Muscle of leg (tissue), 11 donors: ENCODE data around the gene PDE4C. TPM values are rescaled to one million over a fixed set of nuclear protein-coding genes. Genes with fewer than 3 reads are reported as not detected.

Source experiments
- DNase-seq: peaks from one replicate; pipeline ENCODE4 v3.0.0; 2013
- H3K27ac ChIP-seq: one replicate; pipeline ENCODE4 v1.5.1; 2013; ENCODE audit warnings: mild to moderate bottlenecking, low read length, control low read depth
- H3K27me3 ChIP-seq: one replicate; pipeline ENCODE4 v1.6.1; 2013; ENCODE audit warnings: low read length; ENCODE audit not compliant: control insufficient read depth, insufficient read depth
- H3K36me3 ChIP-seq: one replicate; pipeline ENCODE4 v1.6.1; 2013; ENCODE audit warnings: low read length; ENCODE audit not compliant: control insufficient read depth, insufficient read depth
- H3K4me1 ChIP-seq: one replicate; pipeline ENCODE4 v1.6.1; 2013; ENCODE audit warnings: low read length; ENCODE audit not compliant: control insufficient read depth, insufficient read depth
- H3K4me3 ChIP-seq: one replicate; pipeline ENCODE4 v1.5.1; 2013; ENCODE audit warnings: low read length, control low read depth
- H3K9me3 ChIP-seq: replicated peaks from 2 replicates; pipeline ENCODE4 v1.6.1; 2013; ENCODE audit warnings: low read depth, low read length; ENCODE audit not compliant: control insufficient read depth
- WGBS: methylation state at CpG from one replicate; pipeline ENCODE4 v1.1.5; 2013; ENCODE audit warnings: missing lambda C conversion rate; ENCODE audit not compliant: insufficient coverage; 5-methylcytosine and 5-hydroxymethylcytosine counted together
- polyA plus RNA-seq, 8 donors: library from polyadenylated mRNA; unstranded; fragments of 120-200 nt; gene quantifications; one replicate each; pipeline versions ENCODE4 v1.2.1 to v1.2.3, GENCODE V29; 2013; ENCODE audit warnings: inconsistent platforms in 1 of 8, low replicate concordance in 1 of 8; ENCODE audit not compliant: insufficient read length in 8 of 8, insufficient read depth in 1 of 8
- total RNA-seq: library from RNA; stranded (reverse); fragments of 120-200 nt; gene quantifications from one replicate; pipeline ENCODE4 v1.2.4, GENCODE V29; 2013

The PDE4C gene
- total and polyA plus RNA-seq, 9 donors: 1.5 to 15.2 (median 4.3) TPM

GRCh38 chr19:18185538-18185937 is 40.7 kb downstream of the PDE4C start:
- H3K27me3 ChIP-seq: peaks cover 6% of the 10 kb centered on the region
- no peaks in the 10 kb centered on the region for H3K9me3 ChIP-seq
- H3K27ac ChIP-seq: no peak overlapping the region
- H3K4me1 ChIP-seq: no peaks in the 10 kb centered on the region
- WGBS: 43% methylated on average over 5 of the region's 6 CpGs
- no peaks in the 10 kb centered on the region for H3K36me3 ChIP-seq
- no peak for DNase-seq
- H3K4me3 ChIP-seq: no peak overlapping the region

- H3K9me3 ChIP-seq: no peaks in the 10 kb centered on the region
- DNase-seq: no peak
- no peak overlapping the region for H3K4me3 ChIP-seq
- no peak overlapping the region for H3K27ac ChIP-seq
- no peaks in the 10 kb centered on the region for H3K36me3 ChIP-seq
- H3K27me3 ChIP-seq: peaks cover 6% of the 10 kb centered on the region
- H3K4me1 ChIP-seq: no peaks in the 10 kb centered on the region
Observed at GRCh38 chr19:18183529-18183928, 42.7 kb downstream of the PDE4C start.

GRCh38 chr19:18179957-18180356 is 46.3 kb downstream of the PDE4C start:
- Histone ChIP-seq H3K27me3 (peaks cover 21% of the 10 kb centered on the region), H3K36me3 (no peaks in the 10 kb centered on the region), H3K27ac (no peak overlapping the region), H3K9me3 (no peaks in the 10 kb centered on the region), H3K4me3 (no peak overlapping the region), H3K4me1 (no peaks in the 10 kb centered on the region)
- DNase-seq: no peak
- no CpG with 5 or more reads among the region's 5 CpGs for WGBS

GRCh38 chr19:18176367-18177310 is 49.6 kb downstream of the PDE4C start:
- Histone ChIP-seq H3K9me3 (no peaks in the 10 kb centered on the region), H3K4me3 (no peak overlapping the region), H3K36me3 (peaks cover 2% of the 10 kb centered on the region), H3K27ac (no peak overlapping the region), H3K4me1 (peaks cover 15% of the 10 kb centered on the region), H3K27me3 (peaks cover 28% of the 10 kb centered on the region)
- WGBS: 84% methylated on average over 9 of the region's 19 CpGs
- DNase-seq: no peak

GRCh38 chr19:18174983-18175382 is 51.3 kb downstream of the PDE4C start:
- peaks cover 28% of the 10 kb centered on the region for H3K27me3 ChIP-seq
- WGBS: 84% methylated on average over 11 of the region's 11 CpGs
- H3K36me3 ChIP-seq: peaks cover 8% of the 10 kb centered on the region
- no peak overlapping the region for H3K4me3 ChIP-seq
- H3K27ac ChIP-seq: no peak overlapping the region
- peaks cover 15% of the 10 kb centered on the region for H3K4me1 ChIP-seq
- no peaks in the 10 kb centered on the region for H3K9me3 ChIP-seq
- no peak for DNase-seq

Other genes with a start within 250 kb of the PDE4C start
- 4.9 TPM for gene ARRDC2, start 218.3 kb downstream of the PDE4C start, total RNA-seq
- 1 to 10 TPM; 3.4 to 6.7 (median 4.4) TPM for gene ARRDC2, start 218.3 kb downstream of the PDE4C start, polyA plus RNA-seq
- gene IL12RB1, start 139.5 kb downstream of the PDE4C start, total RNA-seq: 0.22 TPM
- under 1 TPM; 0.15 to 0.71 (median 0.32) TPM for gene IL12RB1, start 139.5 kb downstream of the PDE4C start, polyA plus RNA-seq
- gene MAST3, start 128.7 kb downstream of the PDE4C start, total RNA-seq: 3.4 TPM
- 10 to 100 TPM in 2 of 8 donors, 1 to 10 TPM in 6; 3.9 to 12.2 (median 8.3) TPM for gene MAST3, start 128.7 kb downstream of the PDE4C start, polyA plus RNA-seq
- 25.0 TPM for gene PIK3R2, start 73.3 kb downstream of the PDE4C start, total RNA-seq
- gene PIK3R2, start 73.3 kb downstream of the PDE4C start, polyA plus RNA-seq: 10 to 100 TPM; 43.7 to 74.7 (median 51.4) TPM
- 4.6 TPM for gene IFI30, start 52.6 kb downstream of the PDE4C start, total RNA-seq
- gene IFI30, start 52.6 kb downstream of the PDE4C start, polyA plus RNA-seq: 1 to 10 TPM in 2 of 8 donors, under 1 TPM in 4, not detected in 2; 0.17 to 5.0 (median 0.51) TPM
- gene MPV17L2, start 33.2 kb downstream of the PDE4C start, total RNA-seq: 3.7 TPM
- gene MPV17L2, start 33.2 kb downstream of the PDE4C start, polyA plus RNA-seq: 1 to 10 TPM; 5.1 to 7.9 (median 6.4) TPM
- 1.5 TPM for gene RAB3A, start 22.4 kb downstream of the PDE4C start, total RNA-seq
- 1 to 10 TPM; 3.2 to 5.4 (median 4.0) TPM for gene RAB3A, start 22.4 kb downstream of the PDE4C start, polyA plus RNA-seq
- 1.5 TPM for gene IQCN, start 48.0 kb upstream of the PDE4C start, total RNA-seq
- gene IQCN, start 48.0 kb upstream of the PDE4C start, polyA plus RNA-seq: 1 to 10 TPM; 2.0 to 5.9 (median 3.2) TPM
- 75.5 TPM for gene JUND, start 55.2 kb upstream of the PDE4C start, total RNA-seq
- 100 to 1,000 TPM in 7 of 8 donors, 10 to 100 TPM in 1; 75.1 to 178 (median 145) TPM for gene JUND, start 55.2 kb upstream of the PDE4C start, polyA plus RNA-seq
- 129 TPM for gene LSM4, start 96.6 kb upstream of the PDE4C start, total RNA-seq
- 100 to 1,000 TPM in 2 of 8 donors, 10 to 100 TPM in 6; 85.2 to 112 (median 93.2) TPM for gene LSM4, start 96.6 kb upstream of the PDE4C start, polyA plus RNA-seq
- gene PGPEP1, start 114.2 kb upstream of the PDE4C start, total RNA-seq: 10.8 TPM
- gene PGPEP1, start 114.2 kb upstream of the PDE4C start, polyA plus RNA-seq: 10 to 100 TPM in 2 of 8 donors, 1 to 10 TPM in 6; 7.7 to 14.9 (median 9.3) TPM
- 0.62 TPM for gene GDF15, start 159.7 kb upstream of the PDE4C start, total RNA-seq
- gene GDF15, start 159.7 kb upstream of the PDE4C start, polyA plus RNA-seq: 1 to 10 TPM in 2 of 8 donors, under 1 TPM in 6; 0.33 to 1.8 (median 0.80) TPM
- 1.5 TPM for gene LRRC25, start 171.2 kb upstream of the PDE4C start, total RNA-seq
- gene LRRC25, start 171.2 kb upstream of the PDE4C start, polyA plus RNA-seq: 1 to 10 TPM; 1.2 to 2.4 (median 1.7) TPM
- gene SSBP4, start 193.0 kb upstream of the PDE4C start, total RNA-seq: 77.1 TPM
- 100 to 1,000 TPM; 104 to 156 (median 120) TPM for gene SSBP4, start 193.0 kb upstream of the PDE4C start, polyA plus RNA-seq
- 85.8 TPM for gene ISYNA1, start 211.7 kb upstream of the PDE4C start, total RNA-seq
- gene ISYNA1, start 211.7 kb upstream of the PDE4C start, polyA plus RNA-seq: 100 to 1,000 TPM; 122 to 221 (median 180) TPM